Measurements from ENCODE around the gene UBE2R2. TPM values are rescaled to one million over a fixed set of nuclear protein-coding genes. Genes with fewer than 3 reads are reported as not detected.

Gene UBE2R2
- total and polyA plus RNA-seq, 2 donors (not counting 3 experiments of a cell fraction or from before 2014, with no cell fraction given): 23.9 to 54.3 TPM

DNA sequence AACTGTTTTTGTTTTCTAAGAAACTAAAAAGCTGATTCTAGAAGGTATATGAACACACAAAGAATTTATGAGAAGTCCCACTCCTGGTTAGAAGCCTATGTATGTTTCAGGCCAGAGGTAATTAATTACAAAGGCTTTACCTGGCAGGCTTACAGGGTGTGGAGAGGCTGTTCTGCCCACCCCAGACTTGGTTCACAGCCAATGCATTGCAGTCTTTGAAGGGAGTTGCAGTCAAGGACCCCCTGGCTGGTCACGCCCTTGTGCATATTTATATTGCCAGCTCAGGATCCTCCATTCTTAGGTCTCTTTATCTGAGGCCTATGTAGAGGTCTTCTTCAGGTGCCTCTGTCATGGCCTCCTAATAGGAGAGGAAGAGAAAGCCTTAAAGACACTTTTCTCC is 35.2 kb upstream of the UBE2R2 start:
- Histone ChIP-seq H3K36me3 (ENCODE audit: control insufficient read depth in 2 of 2, extremely low read depth in 1 of 2, insufficient read depth in 2 of 2, low read length in 2 of 2) (no peaks in the 10 kb centered on the region), H3K4me1 (ENCODE audit: control insufficient read depth, extremely low read depth, insufficient read depth, low read length) (no peaks in the 10 kb centered on the region), H3K4me3 (replicated peaks in 1 of 3; ENCODE audit: insufficient read depth in 1 of 3, low read depth in 1 of 3, low read length in 3 of 3) (no peak overlapping the region), H3K9me1 (replicated peaks; ENCODE audit: control insufficient read depth, extremely low read depth, insufficient read depth, low read length) (no peaks in the 10 kb centered on the region), H3K79me2 (ENCODE audit: control insufficient read depth, insufficient read depth, low read length) (no peaks in the 10 kb centered on the region), H2AFZ (ENCODE audit: low read depth, low read length) (no peak overlapping the region), H3K4me2 (ENCODE audit: insufficient read depth, low read length) (no peak overlapping the region), H3K9me3 (replicated peaks; ENCODE audit: control insufficient read depth, insufficient read depth, low read length) (no peaks in the 10 kb centered on the region), H4K20me1 (replicated peaks; ENCODE audit: control insufficient read depth, extremely low read depth, insufficient read depth, low read length) (no peaks in the 10 kb centered on the region), H3K9ac (replicated peaks; ENCODE audit: extremely low read depth, insufficient read depth, low read length) (no peak overlapping the region), H3K27me3 (ENCODE audit: control insufficient read depth in 2 of 2, insufficient read depth in 2 of 2, low read length in 2 of 2) (no peaks in the 10 kb centered on the region), H3K27ac (ENCODE audit: insufficient read depth, low read depth, low read length) (no peak overlapping the region)
- intact Hi-C loops (cut with micrococcal nuclease): no loop called here
- POLR2A ChIA-PET: no interaction called here
- TF ChIP-seq POLR2AphosphoS5 (IDR thresholded peaks at IDR 0.05; ENCODE audit: insufficient read depth, low read depth, low read length): no peak
- no peak for TF ChIP-seq MYC (IDR thresholded peaks at IDR 0.05; ENCODE audit: low read depth, low read length)
- TF ChIP-seq FOS (IDR thresholded peaks at IDR 0.05; ENCODE audit: borderline replicate concordance, insufficient read depth, low read length): no peak
- TF ChIP-seq GATA2 (IDR thresholded peaks at IDR 0.05; ENCODE audit: insufficient read depth, insufficient read length, low read depth, low read length): no peak
- TF ChIP-seq, protein P1, sequence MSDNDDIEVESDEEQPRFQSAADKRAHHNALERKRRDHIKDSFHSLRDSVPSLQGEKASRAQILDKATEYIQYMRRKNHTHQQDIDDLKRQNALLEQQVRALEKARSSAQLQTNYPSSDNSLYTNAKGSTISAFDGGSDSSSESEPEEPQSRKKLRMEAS (IDR thresholded peaks at IDR 0.05; ENCODE audit: insufficient read depth, insufficient read length): no peak
- no peak for TF ChIP-seq JUN (IDR thresholded peaks at IDR 0.05; ENCODE audit: borderline replicate concordance, insufficient read depth, insufficient read length, low read depth)
- TF ChIP-seq EZH2 (IDR thresholded peaks at IDR 0.05; ENCODE audit: borderline replicate concordance, low read depth, low read length, severe bottlenecking): no peak
- TF ChIP-seq, protein P2, sequence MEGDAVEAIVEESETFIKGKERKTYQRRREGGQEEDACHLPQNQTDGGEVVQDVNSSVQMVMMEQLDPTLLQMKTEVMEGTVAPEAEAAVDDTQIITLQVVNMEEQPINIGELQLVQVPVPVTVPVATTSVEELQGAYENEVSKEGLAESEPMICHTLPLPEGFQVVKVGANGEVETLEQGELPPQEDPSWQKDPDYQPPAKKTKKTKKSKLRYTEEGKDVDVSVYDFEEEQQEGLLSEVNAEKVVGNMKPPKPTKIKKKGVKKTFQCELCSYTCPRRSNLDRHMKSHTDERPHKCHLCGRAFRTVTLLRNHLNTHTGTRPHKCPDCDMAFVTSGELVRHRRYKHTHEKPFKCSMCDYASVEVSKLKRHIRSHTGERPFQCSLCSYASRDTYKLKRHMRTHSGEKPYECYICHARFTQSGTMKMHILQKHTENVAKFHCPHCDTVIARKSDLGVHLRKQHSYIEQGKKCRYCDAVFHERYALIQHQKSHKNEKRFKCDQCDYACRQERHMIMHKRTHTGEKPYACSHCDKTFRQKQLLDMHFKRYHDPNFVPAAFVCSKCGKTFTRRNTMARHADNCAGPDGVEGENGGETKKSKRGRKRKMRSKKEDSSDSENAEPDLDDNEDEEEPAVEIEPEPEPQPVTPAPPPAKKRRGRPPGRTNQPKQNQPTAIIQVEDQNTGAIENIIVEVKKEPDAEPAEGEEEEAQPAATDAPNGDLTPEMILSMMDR (IDR thresholded peaks at IDR 0.05; ENCODE audit: extremely low read depth in 1 of 2, insufficient read depth in 1 of 2, low read depth in 1 of 2, low read length in 2 of 2): no peak
- no peak for TF ChIP-seq POLR2A (IDR thresholded peaks at IDR 0.05; ENCODE audit: low read depth, low read length)
- BruUV-seq (replicated peaks): no TSS peak
- dilution Hi-C loops (cut with MboI; ENCODE audit: extremely low pct_ligation_motif_present, low sequenced_read_pairs): no loop called here
- CTCF ChIA-PET: interaction anchor here (0.7 kb wide), 1 partner anchor 44 kb away, joined by 5 read pairs; no protein-coding TSS in a partner anchor
- FAIRE-seq (no peak), DNase-seq (ENCODE audit: low read depth, low spot score) (no peak)
